Right lobe of liver (tissue), 4 donors: Measurements from ENCODE around the gene THRAP3.

Experiments used
- POLR2A ChIP-seq: fragments of 450-650 bp; IDR thresholded peaks from one replicate; pipeline ENCODE4 v1.6.1; 2017; ENCODE audit warnings: antibody characterized with exemption, mild to moderate bottlenecking
- TF ChIP-seq, protein P1 (sequence below), 4 donors: fragments of 200-600 bp in 3 of 4; fragments of 450-650 bp in 1 of 4; IDR thresholded peaks; one replicate each; pipeline versions ENCODE4 v1.5.1 to v1.8.0; 2016 to 2022; ENCODE audit warnings: antibody characterized with exemption in 4 of 4, mild to moderate bottlenecking in 2 of 4
- donor health status: DM: no; HTN: no; CAD: no.
- donor health status: DM: no; HTN: no; CAD: no.
- donor health status: DM: no; HTN: yes; CAD: no.

DNA sequence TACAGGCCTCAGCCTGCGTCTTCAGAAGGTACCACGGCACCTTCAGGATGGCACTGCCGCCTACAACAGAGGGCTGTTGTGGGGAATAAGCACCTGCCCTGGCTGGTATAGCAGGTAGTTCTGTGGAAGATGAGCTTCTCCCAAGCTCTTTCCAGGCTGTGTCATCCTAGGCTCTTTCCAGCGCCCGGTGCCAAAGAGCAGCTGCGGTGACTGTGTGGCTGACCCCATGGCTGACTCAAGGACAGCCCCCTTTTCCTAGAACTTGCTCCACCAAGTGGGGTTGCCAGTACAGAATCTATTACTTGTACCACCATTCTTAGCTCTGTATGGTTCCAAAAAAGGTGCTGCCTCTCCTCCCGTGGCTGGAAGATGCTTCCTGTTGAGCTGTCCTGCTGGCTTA lies 121.1 kb downstream of the THRAP3 start:
- TF ChIP-seq, protein P1, sequence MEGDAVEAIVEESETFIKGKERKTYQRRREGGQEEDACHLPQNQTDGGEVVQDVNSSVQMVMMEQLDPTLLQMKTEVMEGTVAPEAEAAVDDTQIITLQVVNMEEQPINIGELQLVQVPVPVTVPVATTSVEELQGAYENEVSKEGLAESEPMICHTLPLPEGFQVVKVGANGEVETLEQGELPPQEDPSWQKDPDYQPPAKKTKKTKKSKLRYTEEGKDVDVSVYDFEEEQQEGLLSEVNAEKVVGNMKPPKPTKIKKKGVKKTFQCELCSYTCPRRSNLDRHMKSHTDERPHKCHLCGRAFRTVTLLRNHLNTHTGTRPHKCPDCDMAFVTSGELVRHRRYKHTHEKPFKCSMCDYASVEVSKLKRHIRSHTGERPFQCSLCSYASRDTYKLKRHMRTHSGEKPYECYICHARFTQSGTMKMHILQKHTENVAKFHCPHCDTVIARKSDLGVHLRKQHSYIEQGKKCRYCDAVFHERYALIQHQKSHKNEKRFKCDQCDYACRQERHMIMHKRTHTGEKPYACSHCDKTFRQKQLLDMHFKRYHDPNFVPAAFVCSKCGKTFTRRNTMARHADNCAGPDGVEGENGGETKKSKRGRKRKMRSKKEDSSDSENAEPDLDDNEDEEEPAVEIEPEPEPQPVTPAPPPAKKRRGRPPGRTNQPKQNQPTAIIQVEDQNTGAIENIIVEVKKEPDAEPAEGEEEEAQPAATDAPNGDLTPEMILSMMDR (IDR thresholded peaks at IDR 0.05), result no peak
- no peak for TF ChIP-seq POLR2A
